Mammary epithelial cell (primary cell): ENCODE data around the gene WDR70.

ENCODE experiments used
- CTCF ChIP-seq, 2 donors: IDR thresholded peaks in 1 of 2; conservative IDR thresholded peaks in 1 of 2; 2 replicates each; pipeline ENCODE4 v1.5.1; 2011 to 2012; ENCODE audit warnings: inconsistent platforms in 2 of 2, low read length in 2 of 2, mild to moderate bottlenecking in 2 of 2, control low read depth in 1 of 2, low read depth in 1 of 2; ENCODE audit not compliant: insufficient read depth in 1 of 2; ENCODE audit errors: extremely low read depth in 1 of 2
- EZH2 ChIP-seq: IDR thresholded peaks from 2 replicates; pipeline ENCODE4 v1.6.1; 2012; ENCODE audit warnings: low read length, inconsistent platforms, borderline replicate concordance

GRCh38 chr5:37549411-37549810, 170.3 kb downstream of the WDR70 start:
- TF ChIP-seq CTCF (conservative IDR thresholded peaks at IDR 0.05 in 1 of 2, IDR thresholded peaks at IDR 0.05 in 1 of 2; ENCODE audit: extremely low read depth in 1 of 2, insufficient read depth in 1 of 2, low read depth in 1 of 2, low read length in 2 of 2) (no peak), EZH2 (no peak)
